NCI-H69 (cell line): Measurements from ENCODE around the gene LRBA.
A peak's percentile ranks its signal among the peaks of the same experiment; 100 is the strongest.
"Not testable (repeated sequence)": the region's sequence is repeated elsewhere in the genome, so short reads cannot be mapped to it uniquely, and the experiment has no call there.

Experiments
- DNase-seq: peaks from one replicate; lab custom pipeline; 2025; lab: John Stamatoyannopoulos, UW

LRBA gene

DNA sequence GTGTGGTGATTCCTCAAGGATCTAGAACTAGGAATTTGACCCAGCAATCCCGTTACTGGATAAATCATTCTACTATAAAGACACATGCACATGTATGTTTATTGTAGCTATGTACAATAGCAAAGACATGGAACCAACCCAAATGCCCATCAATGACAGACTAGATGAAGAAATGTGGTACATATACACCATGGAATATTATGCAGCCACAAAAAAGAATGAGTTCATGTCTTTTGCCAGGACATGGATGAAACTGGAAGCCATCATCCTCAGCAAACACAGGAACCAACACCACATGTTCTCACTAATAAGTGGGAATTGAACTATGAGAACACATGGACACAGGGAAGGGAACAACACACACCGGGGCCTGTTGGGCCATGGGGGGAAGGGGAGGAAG is 450.1 kb downstream of the LRBA start:
- not testable (repeated sequence) for DNase-seq

- DNase-seq, result no peak
Measured at GRCh38 chr4:150562751-150563150, 452.3 kb downstream of the LRBA start.

DNA sequence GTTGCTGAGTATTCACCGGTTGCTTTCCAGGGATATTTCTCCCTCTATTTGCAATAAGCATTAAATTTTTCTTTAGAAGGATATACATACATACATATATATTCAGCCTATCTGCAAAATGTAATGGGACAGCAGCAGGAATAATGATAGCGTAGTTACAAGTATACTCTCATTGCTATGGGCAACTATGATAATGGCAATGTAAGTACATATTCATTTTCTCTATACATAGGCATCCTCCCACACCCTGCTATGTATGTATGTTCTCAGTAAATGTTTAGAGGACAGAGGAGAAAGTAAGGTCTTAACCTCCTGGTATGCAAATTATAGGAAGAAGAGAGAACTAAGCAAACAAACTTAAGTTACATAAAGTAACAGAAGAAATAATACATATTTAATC is 452.8 kb downstream of the LRBA start:
- DNase-seq, result no peak

DNA sequence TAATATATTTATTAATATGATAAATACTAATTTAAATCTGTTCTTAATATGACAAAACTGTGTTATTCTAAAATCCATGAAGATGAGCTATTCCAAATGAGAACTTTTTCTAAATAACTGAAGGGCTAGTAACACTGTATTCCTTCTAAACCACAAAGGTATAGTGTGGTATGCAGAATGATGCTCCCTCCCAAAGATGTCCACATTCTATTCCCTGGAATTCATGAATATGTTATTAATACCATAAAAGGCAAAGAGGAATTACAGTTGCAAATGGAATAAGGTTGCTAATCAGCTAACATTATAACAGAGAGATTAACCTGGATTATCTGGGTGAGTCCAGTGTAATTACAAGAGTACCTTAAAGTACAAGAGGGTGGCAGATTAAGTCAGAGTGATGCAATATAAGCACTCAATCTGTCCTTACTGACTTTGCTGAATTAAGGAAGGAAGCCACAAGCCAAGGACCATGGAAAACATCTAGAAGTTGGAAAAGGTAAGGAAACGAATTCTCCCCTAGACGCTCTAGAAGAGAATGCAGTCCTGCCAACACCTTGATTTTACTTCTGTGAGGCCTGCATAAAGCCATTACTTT is 453.8 kb downstream of the LRBA start:
- no peak for DNase-seq

- not testable (repeated sequence) for DNase-seq
Measured at GRCh38 chr4:150557811-150558210, 457.3 kb downstream of the LRBA start.

- DNase-seq, result no peak
Measured at GRCh38 chr4:150547154-150547838, 467.8 kb downstream of the LRBA start.

DNA sequence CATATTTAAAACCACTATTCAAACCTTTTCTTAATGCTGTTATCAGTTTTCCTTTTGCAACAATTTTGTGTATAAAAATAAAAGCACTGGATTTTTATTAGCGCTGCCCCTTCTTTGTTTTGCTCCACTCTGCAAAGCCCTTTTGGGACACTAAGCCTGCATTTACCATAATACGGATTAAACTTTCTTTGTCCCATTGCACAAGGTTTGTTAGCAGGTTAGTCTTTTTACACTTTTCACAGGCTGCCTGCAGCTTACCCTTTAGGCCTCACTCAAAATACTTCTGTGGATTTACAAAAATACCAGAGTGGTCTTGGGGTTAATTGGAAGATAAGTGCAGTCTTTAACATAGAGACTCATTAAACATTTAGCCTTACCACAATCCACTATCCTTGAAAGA is 468.8 kb downstream of the LRBA start:
- no peak for DNase-seq

GRCh38 chr4:150543042-150543441 is 472.0 kb downstream of the LRBA start:
- peak; percentile 30 for DNase-seq

GRCh38 chr4:150541681-150542080 is 473.4 kb downstream of the LRBA start:
- DNase-seq, result no peak

DNA sequence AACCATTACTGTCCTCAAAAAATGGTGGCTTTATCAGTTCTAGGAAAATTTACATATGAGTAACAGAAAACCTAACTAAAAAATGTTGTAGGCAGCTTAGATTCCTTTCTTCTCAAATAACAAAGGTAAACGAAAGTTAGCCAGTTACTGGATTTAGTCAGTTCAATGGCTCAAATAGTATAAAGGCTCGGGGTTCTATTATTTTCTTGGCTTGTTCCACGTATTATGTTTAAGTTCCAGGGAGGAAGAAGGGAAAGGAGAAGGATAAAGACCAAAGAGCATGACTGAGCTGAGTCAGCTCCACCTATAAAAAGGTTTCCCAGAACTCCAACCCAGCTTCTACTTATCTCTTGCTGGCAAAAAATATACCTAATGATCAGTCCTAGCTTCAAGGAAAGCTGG is 474.1 kb downstream of the LRBA start:
- DNase-seq, result no peak

- no peak for DNase-seq
Measured at GRCh38 chr4:150540536-150540935, 474.5 kb downstream of the LRBA start.

DNA sequence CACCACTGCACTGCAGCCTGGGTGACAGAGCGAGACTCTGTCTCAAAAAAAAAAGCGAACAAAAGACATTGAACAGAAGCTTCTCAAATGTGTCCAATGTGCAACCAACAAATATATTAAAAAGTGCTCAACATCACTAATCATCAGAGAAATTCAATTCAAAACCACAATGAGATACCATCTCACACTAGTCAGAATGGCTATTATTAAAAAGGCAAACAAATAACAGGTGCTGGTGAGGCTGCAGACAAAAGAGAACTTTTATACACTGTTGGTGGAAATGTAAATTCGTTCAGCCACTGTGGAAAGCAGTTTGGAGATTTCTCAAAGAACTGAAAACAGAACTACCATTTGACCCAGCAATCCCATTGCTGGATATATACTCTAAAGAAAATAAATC is 477.2 kb downstream of the LRBA start:
- DNase-seq, result not testable (repeated sequence)

- no peak for DNase-seq
Measured at GRCh38 chr4:150534818-150535217, 480.3 kb downstream of the LRBA start.

DNA sequence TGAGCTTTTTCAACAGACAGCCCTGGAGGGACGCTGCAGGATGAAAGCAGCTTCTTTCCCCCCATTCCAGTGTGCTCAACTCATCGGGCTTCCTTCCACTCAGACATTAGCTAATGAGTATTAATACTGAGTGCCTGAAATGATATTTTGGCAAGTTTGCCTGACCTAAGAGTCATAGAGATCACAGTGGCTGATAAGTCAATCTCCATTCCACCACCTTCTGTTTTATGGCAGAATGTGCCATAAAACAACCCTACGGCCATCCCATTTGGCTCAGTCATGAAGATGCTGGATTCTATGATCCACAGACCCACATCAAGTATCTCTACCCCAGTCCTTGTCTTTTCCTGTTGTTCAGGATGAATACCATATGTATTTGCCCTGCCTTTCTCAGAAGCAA is 481.4 kb downstream of the LRBA start:
- DNase-seq, result peak; percentile 30

GRCh38 chr4:150525321-150525868 is 489.7 kb downstream of the LRBA start:
- DNase-seq, result no peak

DNA sequence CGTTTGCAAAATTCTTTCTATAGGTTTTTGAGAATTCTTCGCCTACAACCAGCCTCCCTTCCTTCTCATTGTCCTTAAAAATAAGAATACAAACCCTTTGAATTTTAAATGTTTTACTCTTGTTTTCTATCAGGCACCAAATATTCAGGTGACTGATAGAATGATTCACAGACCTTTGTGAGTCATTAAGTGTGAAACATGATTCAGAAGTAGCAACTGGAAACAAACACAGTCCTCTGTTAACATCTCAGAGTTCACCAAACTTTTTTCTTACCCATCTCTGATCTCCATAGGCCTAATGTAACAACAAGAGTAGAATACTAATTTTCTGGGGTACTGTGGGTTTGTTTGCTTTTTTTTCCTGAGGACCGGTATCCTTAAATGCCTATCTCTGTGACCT is 496.5 kb downstream of the LRBA start:
- DNase-seq, result no peak

DNA sequence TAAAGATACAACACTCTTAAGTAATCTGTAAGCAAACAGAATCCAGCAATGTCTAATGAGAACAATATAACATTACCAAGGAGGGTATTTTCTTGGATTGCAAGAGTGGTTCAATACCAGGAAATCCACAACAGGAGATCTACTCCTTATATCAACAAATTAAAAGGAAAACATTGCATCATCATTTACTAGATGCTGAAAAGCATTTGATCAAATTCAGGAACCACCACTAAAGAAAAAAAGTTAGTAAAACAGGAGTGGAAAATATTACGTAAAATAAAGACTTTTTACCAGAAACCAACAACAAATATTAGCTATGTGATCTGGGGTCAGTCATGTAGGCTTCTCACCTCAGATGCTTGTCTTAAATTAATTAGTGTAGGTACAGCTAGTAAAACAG is 499.9 kb downstream of the LRBA start:
- no peak for DNase-seq

GRCh38 chr4:150514709-150515108 is 500.4 kb downstream of the LRBA start:
- no peak for DNase-seq

GRCh38 chr4:150510176-150510865 is 504.8 kb downstream of the LRBA start:
- DNase-seq, result no peak

DNA sequence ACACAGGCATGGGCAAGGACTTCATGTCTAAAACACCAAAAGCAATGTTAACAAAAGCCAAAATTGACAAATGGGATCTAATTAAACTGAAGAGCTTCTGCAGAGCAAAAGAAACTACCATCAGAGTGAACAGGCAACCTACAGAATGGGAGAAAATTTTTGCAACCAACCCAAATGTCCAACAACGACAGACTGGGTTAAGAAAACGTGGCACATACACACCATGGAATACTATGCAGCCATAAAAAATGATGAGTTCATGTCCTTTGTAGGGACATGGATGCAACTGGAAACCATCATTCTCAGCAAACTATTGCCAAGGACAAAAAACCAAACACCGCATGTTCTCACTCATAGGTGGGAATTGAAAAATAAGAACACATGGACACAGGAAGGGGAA is 507.4 kb downstream of the LRBA start:
- not testable (repeated sequence) for DNase-seq

DNA sequence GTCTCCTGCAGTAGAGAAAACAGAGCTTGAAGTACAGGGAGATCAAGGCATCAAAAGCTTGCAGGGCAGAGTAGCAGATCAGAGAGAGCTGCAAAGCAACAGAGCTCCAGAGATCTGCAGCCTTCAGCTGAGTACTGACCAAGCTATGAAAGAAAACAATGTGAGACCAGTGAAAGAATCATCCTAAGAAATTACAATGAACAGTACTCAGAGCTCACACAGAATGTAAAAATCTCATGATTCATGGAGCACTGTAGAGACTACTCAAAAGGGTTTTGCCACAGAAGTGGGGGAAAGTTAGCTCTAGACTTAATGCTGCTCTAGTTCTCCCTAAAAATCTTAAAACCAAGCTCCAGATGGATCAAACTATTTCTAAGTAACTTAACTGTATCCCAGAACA is 513.1 kb downstream of the LRBA start:
- no peak for DNase-seq

DNA sequence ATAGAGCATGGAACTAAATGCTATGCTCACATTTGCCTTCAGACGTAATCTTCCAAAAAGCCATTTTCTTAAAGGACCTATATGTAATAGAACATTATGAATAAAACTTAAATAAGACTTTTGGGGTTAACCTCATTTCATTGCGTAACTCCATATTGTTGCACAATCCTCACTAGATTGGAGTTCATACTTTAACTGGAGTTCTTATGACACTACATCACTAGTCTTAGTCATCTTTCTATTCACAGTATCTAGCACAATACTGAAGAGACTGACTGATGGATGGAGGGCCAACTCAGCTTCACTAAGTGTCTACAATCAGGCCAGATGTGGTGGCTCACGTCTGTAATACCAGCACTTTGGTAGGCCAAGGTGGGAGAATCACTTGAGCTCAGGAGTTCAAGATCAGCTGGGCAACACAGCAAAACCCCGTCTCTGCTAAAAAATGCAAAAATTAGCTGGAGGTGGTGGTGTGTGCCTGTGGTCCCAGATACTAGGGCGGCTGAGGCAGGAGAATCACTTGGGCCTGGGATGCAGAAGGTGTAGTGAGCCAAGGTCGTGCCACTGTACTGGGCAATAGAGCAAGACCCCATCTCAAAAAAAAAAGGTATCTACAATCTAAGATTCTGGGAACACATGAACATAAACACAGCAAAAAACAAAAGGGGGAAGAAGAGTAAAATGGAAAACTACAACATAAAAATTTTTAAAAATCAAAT is 513.9 kb downstream of the LRBA start:
- no peak for DNase-seq

- no peak for DNase-seq
Measured at GRCh38 chr4:150497612-150498011, 517.5 kb downstream of the LRBA start.
